ENCODE measurements around the gene CMTM5.

CMTM5 gene

DNA sequence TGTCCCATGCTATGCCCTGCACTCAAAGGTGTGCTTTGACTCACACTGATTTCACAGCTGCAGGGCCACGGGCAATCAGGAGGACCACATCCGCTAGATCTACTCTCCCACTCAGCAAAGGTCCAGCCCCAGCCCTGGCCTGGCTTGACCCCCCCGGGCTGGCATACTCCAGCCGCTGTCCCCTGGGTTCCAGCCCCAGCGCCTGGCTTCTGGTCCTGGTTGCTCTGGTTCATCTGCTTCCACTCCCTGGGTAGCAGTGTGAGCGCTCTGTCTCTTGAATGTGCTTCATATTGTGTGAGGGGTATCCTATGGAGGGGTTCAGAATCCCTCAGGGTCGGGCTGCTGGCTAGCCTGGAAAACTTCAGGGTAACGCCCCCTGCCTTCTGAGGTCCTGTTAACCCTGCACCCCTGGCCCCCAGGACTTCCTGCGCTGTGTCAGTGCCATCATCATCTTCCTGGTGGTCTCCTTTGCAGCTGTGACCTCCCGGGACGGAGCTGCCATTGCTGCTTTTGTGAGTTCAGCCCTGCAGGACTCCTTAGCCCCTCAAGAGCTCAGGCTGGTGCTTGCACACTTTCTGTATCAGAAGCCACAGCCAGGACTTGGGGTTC, 1.9 kb downstream of the CMTM5 start:
- no peak for DNase-seq (ENCODE audit: low read depth)
- TF ChIP-seq, protein P1, sequence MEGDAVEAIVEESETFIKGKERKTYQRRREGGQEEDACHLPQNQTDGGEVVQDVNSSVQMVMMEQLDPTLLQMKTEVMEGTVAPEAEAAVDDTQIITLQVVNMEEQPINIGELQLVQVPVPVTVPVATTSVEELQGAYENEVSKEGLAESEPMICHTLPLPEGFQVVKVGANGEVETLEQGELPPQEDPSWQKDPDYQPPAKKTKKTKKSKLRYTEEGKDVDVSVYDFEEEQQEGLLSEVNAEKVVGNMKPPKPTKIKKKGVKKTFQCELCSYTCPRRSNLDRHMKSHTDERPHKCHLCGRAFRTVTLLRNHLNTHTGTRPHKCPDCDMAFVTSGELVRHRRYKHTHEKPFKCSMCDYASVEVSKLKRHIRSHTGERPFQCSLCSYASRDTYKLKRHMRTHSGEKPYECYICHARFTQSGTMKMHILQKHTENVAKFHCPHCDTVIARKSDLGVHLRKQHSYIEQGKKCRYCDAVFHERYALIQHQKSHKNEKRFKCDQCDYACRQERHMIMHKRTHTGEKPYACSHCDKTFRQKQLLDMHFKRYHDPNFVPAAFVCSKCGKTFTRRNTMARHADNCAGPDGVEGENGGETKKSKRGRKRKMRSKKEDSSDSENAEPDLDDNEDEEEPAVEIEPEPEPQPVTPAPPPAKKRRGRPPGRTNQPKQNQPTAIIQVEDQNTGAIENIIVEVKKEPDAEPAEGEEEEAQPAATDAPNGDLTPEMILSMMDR (conservative IDR thresholded peaks at IDR 0.05; ENCODE audit: low read depth, low read length): no peak
- H3K4me3 ChIP-seq (ENCODE audit: low read depth, low read length): no peak overlapping the region

DNA sequence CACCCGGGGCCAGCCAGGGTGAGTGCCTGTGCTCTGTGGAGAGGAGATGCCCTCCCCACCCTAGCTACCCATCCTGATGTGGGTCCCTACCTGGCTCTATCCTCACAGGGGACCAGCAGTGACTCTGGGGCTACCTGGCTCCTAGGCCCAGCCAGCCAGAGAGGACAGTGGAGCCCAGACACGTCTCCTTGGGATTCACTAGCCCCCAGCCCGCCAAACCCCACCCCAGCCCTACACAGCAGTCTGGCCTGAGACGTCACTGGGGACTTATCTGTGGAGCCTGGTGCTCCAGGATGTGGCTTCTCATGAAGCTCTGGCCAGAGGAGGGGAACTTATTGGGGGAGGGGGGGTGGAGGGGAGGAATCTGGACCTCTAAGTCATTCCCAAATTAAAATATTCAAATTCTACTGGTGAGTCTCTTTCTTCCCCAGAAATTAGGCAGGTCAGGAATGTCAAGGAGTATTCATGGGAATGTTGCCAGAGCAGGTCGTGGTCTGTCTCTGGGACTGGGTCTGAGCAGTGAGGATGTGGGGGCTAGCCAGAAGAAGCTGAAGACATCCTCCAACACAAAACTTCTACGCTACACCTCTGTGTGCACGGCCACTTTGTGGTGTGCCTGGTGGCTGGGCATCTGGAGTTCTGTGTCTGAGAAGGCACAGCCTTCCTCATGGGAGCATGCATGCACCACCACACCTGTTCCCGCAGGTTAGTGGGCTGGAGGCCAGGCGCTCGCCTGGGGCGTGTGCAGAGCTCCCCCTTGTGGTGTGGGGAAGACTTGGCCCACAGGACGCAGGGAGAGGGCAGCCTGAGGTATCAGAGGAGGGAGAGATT, 2.7 kb downstream of the CMTM5 start:
- TF ChIP-seq, protein P1 (conservative IDR thresholded peaks at IDR 0.05; ENCODE audit: low read depth, low read length): peak; percentile 99
- DNase-seq (ENCODE audit: low read depth): peak; percentile 54
- H3K4me3 ChIP-seq (ENCODE audit: low read depth, low read length): no peak overlapping the region

DNA sequence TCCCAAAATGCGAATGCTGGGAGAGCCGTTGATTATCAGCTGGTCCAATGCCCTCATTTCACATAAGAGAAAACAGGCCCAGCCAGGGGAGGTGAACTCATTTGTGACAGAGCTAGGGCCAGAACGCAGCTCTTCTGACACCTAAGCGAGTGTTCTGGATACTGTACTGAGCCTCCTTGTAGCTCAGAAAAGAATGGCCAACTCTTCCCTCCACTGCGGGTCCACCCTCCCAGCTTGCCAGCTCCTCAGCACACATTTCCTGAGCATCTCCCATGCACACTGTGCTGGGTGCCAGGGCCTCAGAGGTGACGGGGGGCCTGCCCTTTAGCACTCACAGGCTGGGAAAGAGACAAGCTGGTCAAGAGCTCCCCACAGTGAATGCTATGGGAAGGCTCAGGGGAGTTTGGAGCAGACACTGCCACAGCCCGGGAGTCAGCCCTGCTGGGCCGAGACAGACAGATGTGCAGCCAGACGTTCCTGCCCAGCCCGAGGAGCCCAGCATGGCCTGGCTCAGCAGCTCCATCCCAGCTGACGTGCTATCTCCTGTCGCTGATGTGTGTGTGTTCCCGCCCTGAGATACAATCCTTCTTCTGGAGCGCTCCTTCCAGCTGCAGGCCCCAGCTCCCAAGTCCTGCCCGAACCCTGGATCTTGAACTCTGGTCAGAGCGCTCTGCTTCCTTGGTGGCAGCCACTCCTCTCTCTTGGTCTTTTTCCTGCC, 3.5 kb downstream of the CMTM5 start:
- no peak overlapping the region for H3K4me3 ChIP-seq (ENCODE audit: low read depth, low read length)
- TF ChIP-seq, protein P1 (conservative IDR thresholded peaks at IDR 0.05; ENCODE audit: low read depth, low read length): no peak
- DNase-seq (ENCODE audit: low read depth): no peak

DNA sequence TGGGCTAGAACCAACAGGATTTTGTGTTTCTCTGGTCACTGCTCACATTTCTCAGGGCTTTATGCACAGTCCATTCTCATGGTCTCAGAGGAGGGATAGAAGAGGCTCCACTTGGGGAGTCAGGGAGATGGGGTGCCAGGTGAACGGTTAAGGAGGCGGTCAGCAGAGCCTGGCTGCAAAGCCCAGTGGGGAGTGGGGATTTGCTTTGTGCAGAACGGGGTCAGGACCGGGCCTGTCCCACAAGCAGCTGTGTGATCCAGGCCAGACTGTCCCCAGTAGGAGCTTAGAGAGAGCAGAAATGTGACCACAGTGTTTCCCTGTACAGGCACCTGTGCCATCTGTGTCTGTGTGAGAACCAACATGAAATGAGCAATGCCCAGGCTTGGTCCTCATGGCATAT, 4.1 kb downstream of the CMTM5 start:
- TF ChIP-seq, protein P1 (conservative IDR thresholded peaks at IDR 0.05; ENCODE audit: low read depth, low read length): no peak
- no peak overlapping the region for H3K4me3 ChIP-seq (ENCODE audit: low read depth, low read length)
- DNase-seq (ENCODE audit: low read depth): no peak

DNA sequence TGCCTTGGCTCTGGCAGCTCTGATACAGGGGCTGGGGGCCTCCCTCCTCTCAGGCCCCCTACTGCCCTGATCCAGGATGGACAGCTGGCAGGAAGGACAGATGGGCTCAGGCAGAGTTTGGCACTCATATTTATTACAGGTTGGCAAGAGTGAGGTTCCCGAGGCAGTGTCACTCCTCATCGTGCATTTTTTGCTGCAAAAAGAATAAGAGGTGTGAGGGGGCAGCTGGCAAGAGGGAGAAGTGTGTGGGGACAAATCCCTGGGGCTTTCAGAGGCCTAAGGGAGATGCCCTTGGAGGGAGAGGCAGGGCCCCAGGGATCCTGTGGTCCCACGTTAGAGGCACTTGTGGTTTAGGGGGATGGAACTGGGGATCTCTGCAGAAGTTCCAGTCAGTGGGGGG, 5.0 kb downstream of the CMTM5 start:
- TF ChIP-seq, protein P1 (conservative IDR thresholded peaks at IDR 0.05; ENCODE audit: low read depth, low read length): no peak
- H3K4me3 ChIP-seq (ENCODE audit: low read depth, low read length): no peak overlapping the region
- no peak for DNase-seq (ENCODE audit: low read depth)

DNA sequence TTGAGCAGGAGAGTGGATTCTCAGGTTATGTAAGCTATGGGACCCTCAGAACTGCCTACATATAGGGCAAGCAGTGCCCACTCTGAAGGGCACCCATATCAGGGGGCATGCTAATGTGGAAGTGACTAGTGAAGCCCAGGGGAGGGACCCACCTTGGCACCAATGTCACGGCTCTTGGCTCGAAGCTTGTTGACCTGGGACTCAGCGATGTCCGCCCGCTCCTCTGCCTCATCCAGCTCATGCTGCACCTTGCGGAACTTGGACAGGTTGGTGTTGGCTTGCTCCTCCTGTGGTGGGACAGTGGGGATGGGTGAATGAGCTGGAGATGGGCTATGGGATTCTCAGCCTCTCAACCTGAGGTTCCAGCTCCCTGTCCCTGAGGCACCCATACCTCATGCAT, 5.4 kb downstream of the CMTM5 start:
- TF ChIP-seq, protein P1 (conservative IDR thresholded peaks at IDR 0.05; ENCODE audit: low read depth, low read length): no peak
- no peak overlapping the region for H3K4me3 ChIP-seq (ENCODE audit: low read depth, low read length)
- no peak for DNase-seq (ENCODE audit: low read depth)

Data from choroid plexus epithelial cell (primary cell).